ENCODE data around the gene MUC16.
"Not testable (repeated sequence)": the region's sequence is repeated elsewhere in the genome, so short reads cannot be mapped to it uniquely, and the experiment has no call there.

Gene MUC16

GRCh38 chr19:9009935-9010651, at the start of gene MUC16:
MUC16 (minus strand) TSS chr19:9010409.
- DNase-seq = no peak

- no peak for DNase-seq
Observed at GRCh38 chr19:9058905-9059667, 48.9 kb upstream of the MUC16 start.

- no peak for DNase-seq
Observed at GRCh38 chr19:9057505-9058258, 47.5 kb upstream of the MUC16 start.

- not testable (repeated sequence) for DNase-seq
Observed at GRCh38 chr19:9056131-9056530, 45.9 kb upstream of the MUC16 start.

- no peak for DNase-seq
Observed at GRCh38 chr19:9054765-9055164, 44.6 kb upstream of the MUC16 start.

GRCh38 chr19:9054207-9054606, 44.0 kb upstream of the MUC16 start:
- no peak for DNase-seq

GRCh38 chr19:9053674-9054073, 43.5 kb upstream of the MUC16 start:
- DNase-seq = not testable (repeated sequence)

GRCh38 chr19:9052894-9053293, 42.7 kb upstream of the MUC16 start:
- no peak for DNase-seq

GRCh38 chr19:9046694-9047093, 36.5 kb upstream of the MUC16 start:
- no peak for DNase-seq

- DNase-seq = no peak
Observed at GRCh38 chr19:9044449-9044848, 34.2 kb upstream of the MUC16 start.

GRCh38 chr19:9043524-9043923, 33.3 kb upstream of the MUC16 start:
- DNase-seq = no peak

- DNase-seq = no peak
Observed at GRCh38 chr19:9041023-9041422, 30.8 kb upstream of the MUC16 start.

- DNase-seq = no peak
Observed at GRCh38 chr19:9040131-9040530, 29.9 kb upstream of the MUC16 start.

- no peak for DNase-seq
Observed at GRCh38 chr19:9039728-9040127, 29.5 kb upstream of the MUC16 start.

GRCh38 chr19:9037400-9038062, 27.3 kb upstream of the MUC16 start:
- no peak for DNase-seq

- no peak for DNase-seq
Observed at GRCh38 chr19:9032136-9032631, 22.0 kb upstream of the MUC16 start.

- DNase-seq = no peak
Observed at GRCh38 chr19:9018163-9018875, 8.1 kb upstream of the MUC16 start.

GRCh38 chr19:9014803-9015202, 4.6 kb upstream of the MUC16 start:
- no peak for DNase-seq

GRCh38 chr19:9013988-9014387, 3.8 kb upstream of the MUC16 start:
- DNase-seq = no peak

GRCh38 chr19:9011875-9012274, 1.7 kb upstream of the MUC16 start:
- DNase-seq = no peak

GRCh38 chr19:9010693-9011092, 484 bp upstream of the MUC16 start:
- DNase-seq = no peak

GRCh38 chr19:9009431-9009830, 778 bp downstream of the MUC16 start:
- no peak for DNase-seq

Data from activated gamma-delta T cell treated with Interleukin-2 at 50 U/mL for 16 hours (primary cell).